ENCODE data around the gene AGPAT1.
"Not testable (repeated sequence)": the region's sequence is repeated elsewhere in the genome, so short reads cannot be mapped to it uniquely, and the experiment has no call there.

Gene AGPAT1

GRCh38 chr6:32148289-32149091 is 27.4 kb downstream of the AGPAT1 start:
- DNase-seq (ENCODE audit: low spot score), result peak; percentile 74

- no peak for DNase-seq (ENCODE audit: low spot score)
These were observed 28.3 kb downstream of the AGPAT1 start for GRCh38 chr6:32147401-32148132.

- DNase-seq (ENCODE audit: low spot score), result no peak
These were observed 29.2 kb downstream of the AGPAT1 start for GRCh38 chr6:32146687-32147086.

- DNase-seq (ENCODE audit: low spot score), result no peak
These were observed 29.6 kb downstream of the AGPAT1 start for GRCh38 chr6:32146287-32146686.

GRCh38 chr6:32144238-32144637 is 31.6 kb downstream of the AGPAT1 start:
- DNase-seq (ENCODE audit: low spot score), result not testable (repeated sequence)

GRCh38 chr6:32140420-32141046 is 35.4 kb downstream of the AGPAT1 start:
- DNase-seq (ENCODE audit: low spot score), result no peak

GRCh38 chr6:32139590-32139989 is 36.3 kb downstream of the AGPAT1 start:
- no peak for DNase-seq (ENCODE audit: low spot score)

GRCh38 chr6:32137454-32137853 is 38.4 kb downstream of the AGPAT1 start:
- no peak for DNase-seq (ENCODE audit: low spot score)

GRCh38 chr6:32133786-32134185 is 42.1 kb downstream of the AGPAT1 start:
- no peak for DNase-seq (ENCODE audit: low spot score)

- DNase-seq (ENCODE audit: low spot score), result no peak
These were observed 43.8 kb downstream of the AGPAT1 start for GRCh38 chr6:32132110-32132509.

GRCh38 chr6:32131439-32131948 is 44.4 kb downstream of the AGPAT1 start:
- no peak for DNase-seq (ENCODE audit: low spot score)

GRCh38 chr6:32129297-32130088 is 46.4 kb downstream of the AGPAT1 start:
- DNase-seq (ENCODE audit: low spot score), result no peak

GRCh38 chr6:32128751-32129296 is 47.1 kb downstream of the AGPAT1 start:
- no peak for DNase-seq (ENCODE audit: low spot score)

- DNase-seq (ENCODE audit: low spot score), result peak; percentile 98
These were observed 47.9 kb downstream of the AGPAT1 start, which contains the start of gene ATF6B for GRCh38 chr6:32127717-32128592. Gene ATF6B, minus strand, starts transcription at chr6:32128246. Its CDS starts 39 bp downstream, at chr6:32128207.

- DNase-seq (ENCODE audit: low spot score), result no peak
These were observed 48.5 kb downstream of the AGPAT1 start for GRCh38 chr6:32127409-32127716.

GRCh38 chr6:32126880-32127279 is 49.0 kb downstream of the AGPAT1 start:
- no peak for DNase-seq (ENCODE audit: low spot score)

GRCh38 chr6:32123681-32124080 is 52.2 kb downstream of the AGPAT1 start:
- no peak for DNase-seq (ENCODE audit: low spot score)

GRCh38 chr6:32120573-32121059 is 55.3 kb downstream of the AGPAT1 start:
- DNase-seq (ENCODE audit: low spot score), result no peak

- DNase-seq (ENCODE audit: low spot score), result peak; percentile 83
These were observed 56.9 kb downstream of the AGPAT1 start for GRCh38 chr6:32118782-32119628.

Data from kidney capillary endothelial cell (primary cell).